Stimulated activated CD8-positive, alpha-beta memory T cell treated with anti-CD3 and anti-CD28 coated beads, Interleukin-12 subunit alpha, Interleukin-12 subunit beta, amount 100 ng/mL, for 4 hours (primary cell): ENCODE results near the gene DOCK1.
"Not testable (repeated sequence)": the region's sequence is repeated elsewhere in the genome, so short reads cannot be mapped to it uniquely, and the experiment has no call there.

Source experiments
- DNase-seq: peaks from one replicate; pipeline ENCODE4 v3.0.0-alpha.2; 2020; ENCODE audit warnings: low read depth

The DOCK1 gene

DNA sequence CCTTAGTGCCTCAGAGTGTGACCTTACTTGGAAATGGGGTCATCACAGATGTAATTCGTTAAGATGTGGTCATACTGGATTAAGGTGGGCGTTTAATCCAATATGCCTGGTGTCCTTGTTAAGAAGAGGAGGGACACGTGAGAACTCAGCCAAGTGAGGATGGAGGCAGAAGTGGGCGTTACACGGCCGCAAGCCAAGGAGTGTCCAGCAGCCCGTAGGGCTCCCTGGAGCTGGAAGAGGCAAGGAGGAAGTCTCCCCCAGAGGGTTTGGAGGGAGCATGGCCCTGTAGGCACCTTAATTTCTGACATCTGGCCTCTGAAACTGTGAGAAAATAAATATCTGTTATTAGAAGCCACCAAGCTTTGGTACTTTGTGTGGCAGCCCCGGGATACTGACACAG lies 21.3 kb downstream of the DOCK1 start:
- DNase-seq: no peak

DNA sequence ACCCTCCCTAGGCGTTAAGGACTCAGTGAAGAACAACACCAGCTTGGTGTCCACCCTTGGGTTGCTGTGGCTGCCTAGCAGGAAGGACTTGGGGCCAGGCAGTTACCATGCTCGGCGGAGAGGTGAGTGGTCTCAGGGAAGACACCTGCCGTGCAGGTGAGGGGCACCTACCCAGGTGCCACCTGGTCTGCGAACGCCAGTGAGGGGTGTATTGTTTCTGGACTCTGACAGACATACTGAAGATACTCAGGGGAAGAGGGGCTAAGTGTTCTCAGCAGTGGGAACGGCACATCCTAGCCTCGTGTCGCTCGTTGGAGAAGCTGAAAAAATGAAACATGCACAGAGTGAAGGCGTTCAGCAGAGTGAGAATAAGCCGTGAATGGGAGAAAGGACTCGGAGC lies 22.6 kb downstream of the DOCK1 start:
- no peak for DNase-seq

DNA sequence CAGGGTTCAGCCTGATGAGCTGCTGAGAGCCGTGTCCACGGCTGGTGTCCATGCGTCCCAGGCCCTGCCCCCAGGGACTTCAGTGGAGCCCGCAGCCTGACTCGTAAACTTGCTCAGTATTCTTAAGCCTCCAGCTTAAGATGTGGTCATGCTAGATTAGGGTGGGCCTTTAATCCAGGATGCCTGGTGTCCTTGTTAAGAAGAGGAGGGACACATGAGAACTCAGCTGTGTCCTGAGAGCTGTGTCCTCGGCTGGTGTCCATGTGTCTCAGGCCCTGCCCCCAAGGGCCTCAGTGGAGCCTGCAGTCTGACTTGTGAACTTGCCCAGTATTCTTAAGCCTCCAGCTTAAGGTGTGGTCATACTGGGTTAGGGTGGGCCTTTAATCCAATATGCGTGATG lies 23.0 kb downstream of the DOCK1 start:
- DNase-seq: no peak

GRCh38 chr10:126929391-126929790 lies 24.2 kb downstream of the DOCK1 start:
- no peak for DNase-seq

DNA sequence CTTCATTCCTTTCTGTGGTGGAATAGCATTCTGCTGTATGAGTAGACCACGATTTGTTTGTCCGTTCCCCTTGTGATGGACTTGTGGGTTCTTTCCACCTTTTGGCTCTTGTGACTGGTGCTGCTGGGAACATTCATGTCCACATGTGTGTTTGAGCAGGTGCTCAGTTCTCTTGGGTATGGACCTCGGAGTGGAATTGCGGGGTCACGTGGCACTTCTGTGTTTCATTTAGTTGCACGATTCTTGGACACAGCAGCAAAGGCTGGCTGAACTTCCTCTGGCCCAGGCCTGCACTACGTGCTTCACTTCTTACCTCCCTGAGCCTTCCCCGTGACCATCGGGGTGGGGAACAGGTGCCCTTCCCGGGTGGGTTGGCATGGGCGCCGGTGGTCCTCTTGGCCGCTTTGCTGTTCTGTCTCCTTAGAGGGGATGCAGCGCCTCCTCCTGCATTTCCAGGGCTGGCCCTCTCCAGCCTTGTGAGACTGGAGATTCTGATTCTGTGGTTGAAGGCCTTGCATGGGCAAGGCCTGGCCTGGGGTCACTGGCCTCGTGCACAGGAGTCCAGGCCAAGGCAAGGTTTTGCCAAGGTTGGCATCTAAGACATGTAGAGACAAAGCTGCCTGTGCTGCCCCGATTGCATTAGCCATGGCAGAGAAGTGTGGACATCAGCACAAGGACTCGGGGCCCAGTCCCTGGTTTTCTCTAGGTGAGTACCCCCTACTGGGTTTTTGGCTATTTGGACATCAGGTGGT lies 25.1 kb downstream of the DOCK1 start:
- DNase-seq: no peak

- DNase-seq: no peak
Observed at GRCh38 chr10:126930883-126931503, 25.8 kb downstream of the DOCK1 start.

GRCh38 chr10:126931544-126931943 lies 26.3 kb downstream of the DOCK1 start:
- no peak for DNase-seq

- no peak for DNase-seq
Observed at GRCh38 chr10:126932516-126932915, 27.3 kb downstream of the DOCK1 start.

GRCh38 chr10:126933116-126933515 lies 27.9 kb downstream of the DOCK1 start:
- DNase-seq: no peak

GRCh38 chr10:126935263-126935946 lies 30.2 kb downstream of the DOCK1 start:
- DNase-seq: no peak

DNA sequence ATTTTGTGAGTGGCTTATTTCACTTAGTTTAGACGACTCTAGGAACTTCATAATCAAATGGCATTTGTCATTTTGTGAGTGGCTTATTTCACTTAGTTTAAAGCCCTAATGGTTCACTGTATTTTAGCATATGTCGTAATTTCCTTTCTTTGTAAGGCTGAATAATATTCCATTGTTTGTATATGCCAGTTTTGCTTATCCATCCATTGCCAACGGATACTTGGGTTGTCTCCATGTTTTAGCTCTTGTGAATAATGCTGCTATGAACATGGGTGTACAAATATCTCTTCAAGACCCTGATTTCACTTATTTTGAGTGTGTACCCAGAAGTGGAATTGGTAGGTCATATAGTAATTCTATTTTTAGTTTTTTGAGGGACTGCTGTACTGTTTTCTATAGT lies 31.8 kb downstream of the DOCK1 start:
- DNase-seq: no peak

- DNase-seq: not testable (repeated sequence)
Observed at GRCh38 chr10:126938121-126938520, 32.9 kb downstream of the DOCK1 start.

- DNase-seq: no peak
Observed at GRCh38 chr10:126939706-126940105, 34.5 kb downstream of the DOCK1 start.

DNA sequence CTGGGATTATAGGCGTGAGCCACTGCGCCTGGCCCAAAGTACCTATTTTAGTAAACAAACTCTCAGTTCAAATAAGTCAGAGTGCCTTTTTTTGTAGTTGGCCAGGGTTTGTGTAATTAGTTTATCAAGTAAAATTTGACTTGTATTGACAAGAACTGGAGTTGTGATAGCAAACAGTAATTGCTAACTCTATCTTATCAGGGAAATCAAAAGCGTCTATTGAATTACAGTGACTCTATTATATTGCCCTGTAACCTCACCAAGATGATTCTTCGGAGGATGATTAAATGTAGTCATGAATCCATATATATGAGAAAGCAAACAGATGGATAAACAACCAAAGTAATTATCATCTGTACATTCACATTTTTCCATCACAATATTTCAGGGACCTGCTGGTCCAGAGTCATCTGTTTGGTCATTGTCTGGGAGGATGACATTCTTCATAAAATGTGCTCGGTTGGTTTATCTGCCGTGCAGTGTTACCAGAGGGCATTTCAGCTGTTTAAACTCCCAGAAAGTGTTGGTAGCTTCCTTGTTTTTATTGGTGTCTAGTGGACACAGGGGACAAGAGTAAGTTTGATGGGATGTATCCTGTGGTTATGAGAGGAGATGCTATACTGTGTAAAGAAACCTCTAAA lies 35.6 kb downstream of the DOCK1 start:
- DNase-seq: no peak

GRCh38 chr10:126944191-126944590 lies 39.0 kb downstream of the DOCK1 start:
- no peak for DNase-seq

DNA sequence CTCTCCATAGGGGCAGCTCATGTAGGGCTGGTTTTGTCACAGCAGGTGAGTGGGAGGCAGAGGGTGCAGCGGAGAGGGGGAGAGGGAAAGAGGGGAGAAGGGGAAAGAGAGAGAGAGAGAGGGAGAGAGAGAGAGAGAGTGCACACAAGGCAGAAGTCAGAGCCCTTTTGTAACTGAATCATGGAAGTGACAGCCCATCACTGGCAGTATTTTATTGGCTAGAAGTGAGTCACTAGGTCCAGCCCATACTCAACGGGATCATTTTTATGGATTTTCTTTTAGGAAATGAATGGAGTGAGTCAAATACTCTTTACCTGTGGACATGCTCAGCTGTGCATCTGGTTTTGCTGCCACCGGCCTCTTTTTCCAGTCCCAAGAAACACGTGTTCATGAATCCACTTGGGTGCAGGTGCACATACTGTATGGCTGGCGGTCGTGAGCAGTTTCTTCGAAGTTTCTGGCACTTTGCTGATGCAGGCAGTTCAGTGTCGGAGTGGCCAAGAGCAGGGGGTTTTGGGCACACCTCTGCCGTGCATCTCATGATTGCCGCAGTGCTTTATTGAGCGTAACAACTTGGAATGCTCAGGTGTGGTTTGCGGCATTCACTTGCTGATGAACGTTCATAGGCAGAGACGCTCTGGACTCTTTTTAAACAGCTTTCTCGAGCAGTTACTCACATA lies 40.3 kb downstream of the DOCK1 start:
- no peak for DNase-seq

- DNase-seq: no peak
Observed at GRCh38 chr10:126946746-126947145, 41.5 kb downstream of the DOCK1 start.

DNA sequence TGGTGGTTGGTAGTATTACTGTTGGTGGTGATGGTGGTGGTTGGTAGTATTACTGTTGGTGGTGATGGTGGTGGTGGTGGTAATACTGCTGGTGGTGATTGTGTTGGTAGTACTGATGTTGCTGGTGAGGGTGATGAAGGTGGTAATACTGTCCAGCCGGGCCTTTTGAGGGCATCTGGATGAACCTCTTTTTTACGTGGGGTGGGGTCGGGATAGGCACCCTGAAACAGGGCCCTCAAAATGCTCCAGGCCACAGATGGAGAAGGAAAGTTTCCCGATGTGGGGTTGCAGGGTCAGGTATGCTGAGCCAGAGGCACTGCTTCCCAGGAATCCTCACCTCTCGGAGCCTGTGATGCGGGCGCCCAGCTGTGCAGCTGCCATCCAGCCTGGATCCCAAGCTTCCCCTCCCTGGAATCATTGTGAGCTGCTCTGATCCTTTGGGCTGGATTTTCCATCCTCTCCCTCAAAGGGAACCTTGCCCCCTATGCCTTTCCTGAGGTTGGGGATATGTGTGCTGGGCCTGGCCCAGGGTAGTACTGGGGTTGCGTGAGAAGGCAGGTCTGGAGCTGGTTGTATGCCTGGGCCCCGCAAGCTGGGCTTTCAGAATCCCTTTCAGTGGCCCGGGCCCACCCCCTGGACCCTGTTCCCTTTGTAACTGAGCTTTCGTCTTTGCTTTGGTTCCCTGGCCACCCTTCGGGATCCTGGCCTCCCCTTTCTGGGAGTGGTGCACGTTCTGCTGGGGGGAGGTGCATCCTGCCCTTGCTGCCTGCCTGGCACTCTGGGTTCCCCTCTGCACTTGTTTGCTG lies 43.3 kb downstream of the DOCK1 start:
- DNase-seq: no peak

DNA sequence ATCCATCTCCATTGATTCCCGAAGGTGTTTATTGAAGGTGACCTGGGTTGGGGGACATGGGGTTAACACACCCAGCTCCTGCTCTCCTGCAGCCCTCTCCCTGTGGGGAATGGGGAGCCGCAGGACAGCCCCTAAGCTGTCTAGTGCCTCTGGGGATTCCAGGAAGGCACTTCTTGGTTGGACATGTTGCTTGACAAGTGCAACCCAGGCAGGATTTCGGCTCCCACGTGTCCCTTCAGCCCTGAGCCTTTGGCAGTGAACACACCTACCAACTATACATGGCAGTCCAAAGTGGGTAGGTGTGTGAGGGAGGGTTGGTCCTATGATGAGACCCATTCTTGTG lies 43.9 kb downstream of the DOCK1 start:
- DNase-seq: no peak

GRCh38 chr10:126950401-126951105 lies 45.3 kb downstream of the DOCK1 start:
- DNase-seq: no peak

DNA sequence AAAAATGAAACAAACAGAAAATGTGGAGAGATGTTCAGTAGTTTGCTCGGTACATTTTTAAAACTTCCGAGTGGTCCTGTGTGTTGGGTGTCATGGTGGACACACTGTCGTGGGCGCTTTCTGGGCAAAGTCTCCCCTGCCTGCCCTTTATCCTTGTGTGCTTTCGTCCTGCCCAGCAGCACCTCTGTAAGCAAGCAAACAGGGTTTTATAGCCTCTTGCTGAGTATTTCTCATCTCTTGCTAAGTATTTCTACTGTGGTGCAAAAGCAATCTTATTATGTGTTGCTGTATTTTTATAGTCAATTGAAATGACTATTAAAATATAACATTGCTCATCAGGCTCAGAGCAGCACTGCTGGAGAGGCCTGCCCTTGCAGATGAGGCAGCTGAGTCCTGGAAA lies 48.7 kb downstream of the DOCK1 start:
- DNase-seq: no peak
